SH-SY5Y (cell line): ENCODE results near the gene MMRN2.

ENCODE experiments used
- GATA2 ChIP-seq: IDR thresholded peaks from 2 replicates; pipeline ENCODE4 v1.6.1; 2011; ENCODE audit warnings: mild to moderate bottlenecking, low read depth, low read length
- GATA3 ChIP-seq: IDR thresholded peaks from 2 replicates; pipeline ENCODE4 v1.6.1; 2011; ENCODE audit warnings: low read depth, mild to moderate bottlenecking, low read length, moderate library complexity

GRCh38 chr10:86964061-86964846 is 6.8 kb upstream of the MMRN2 start:
- no peak for TF ChIP-seq GATA2
- no peak for TF ChIP-seq GATA3
